Fibroblast of peridontal ligament (primary cell): ENCODE measurements around the gene THRB.

Experiments
- DNase-seq: peaks from one replicate; pipeline ENCODE4 v3.0.0-alpha.2; 2010; ENCODE audit errors: extremely low read depth

Gene THRB

DNA sequence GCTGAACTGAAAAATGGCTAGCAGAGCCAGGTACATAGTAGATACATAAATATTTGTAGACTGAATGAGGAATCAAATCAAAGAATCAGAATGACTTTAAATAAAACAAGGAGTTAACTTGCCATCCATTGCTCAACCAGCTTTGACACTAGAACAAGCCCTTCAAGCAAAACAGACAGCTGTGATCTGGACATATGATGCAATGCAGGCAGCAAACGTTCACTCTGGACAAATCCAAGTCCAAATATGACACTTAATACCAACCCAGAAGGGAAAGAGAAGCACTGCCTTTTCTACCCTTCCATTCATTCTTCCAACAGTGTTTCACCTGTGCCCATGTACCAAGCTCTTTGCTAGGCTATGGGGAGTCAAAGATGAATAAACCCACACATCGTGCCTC lies 4.5 kb downstream of the THRB start:
- DNase-seq: no peak

DNA sequence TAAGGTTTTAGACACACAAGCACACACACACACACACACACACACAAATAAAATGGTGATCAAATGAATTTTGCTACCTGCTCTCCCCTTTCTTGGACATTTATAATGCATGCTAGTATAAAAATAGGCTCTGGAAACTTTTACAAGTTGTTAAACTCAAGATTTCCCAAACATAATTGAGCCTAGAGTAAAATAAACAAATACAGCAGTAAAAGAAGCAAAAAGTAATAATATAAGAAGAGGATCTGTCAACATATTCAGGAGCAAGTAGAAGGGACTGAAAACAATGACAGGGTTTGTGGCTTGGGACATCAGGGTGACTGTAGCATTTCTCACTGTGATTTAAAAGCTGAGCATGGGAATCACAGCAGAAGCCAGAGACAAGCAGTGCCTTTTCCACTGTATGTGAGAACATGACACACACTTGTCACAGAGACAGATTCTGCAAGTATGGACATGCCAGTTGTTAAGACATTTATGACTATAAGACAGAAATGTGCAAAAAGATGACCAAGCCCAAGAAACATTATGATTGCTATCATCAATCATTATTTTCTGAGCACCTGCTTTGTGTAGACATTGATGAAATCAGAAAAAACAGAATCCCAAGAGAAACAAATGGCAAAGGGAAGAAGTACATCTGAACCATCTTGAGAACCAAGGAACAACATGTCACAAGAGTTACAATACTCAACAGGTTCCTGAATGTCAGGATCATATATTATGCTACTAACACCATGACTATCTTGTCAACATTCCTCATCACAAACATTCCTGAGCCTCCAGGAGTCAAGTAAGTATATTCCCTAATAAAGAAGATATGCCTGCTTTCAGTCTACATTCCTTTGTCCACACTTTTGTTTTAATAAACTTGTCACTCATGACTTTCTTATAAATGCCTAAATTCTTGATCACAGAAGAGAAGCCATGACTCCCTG lies 7.1 kb downstream of the THRB start:
- DNase-seq: no peak

DNA sequence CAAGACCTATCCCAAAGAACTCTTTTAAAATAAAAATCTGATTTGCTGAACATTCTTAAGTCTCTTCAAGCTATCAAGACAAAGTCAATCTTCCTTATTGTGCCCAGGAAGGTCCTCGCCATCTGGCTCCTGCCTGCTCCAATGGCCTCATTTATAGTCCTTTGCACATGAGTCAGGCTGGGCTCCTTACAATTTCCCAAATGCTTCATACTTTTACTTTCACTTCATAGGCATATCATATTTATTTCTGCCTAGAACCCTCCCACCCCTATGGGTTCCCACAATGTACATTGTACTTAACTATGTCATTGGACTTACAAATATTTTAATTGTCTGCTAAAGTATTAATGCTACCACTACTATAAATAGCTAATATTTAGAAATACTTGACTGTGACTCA lies 9.1 kb downstream of the THRB start:
- no peak for DNase-seq

DNA sequence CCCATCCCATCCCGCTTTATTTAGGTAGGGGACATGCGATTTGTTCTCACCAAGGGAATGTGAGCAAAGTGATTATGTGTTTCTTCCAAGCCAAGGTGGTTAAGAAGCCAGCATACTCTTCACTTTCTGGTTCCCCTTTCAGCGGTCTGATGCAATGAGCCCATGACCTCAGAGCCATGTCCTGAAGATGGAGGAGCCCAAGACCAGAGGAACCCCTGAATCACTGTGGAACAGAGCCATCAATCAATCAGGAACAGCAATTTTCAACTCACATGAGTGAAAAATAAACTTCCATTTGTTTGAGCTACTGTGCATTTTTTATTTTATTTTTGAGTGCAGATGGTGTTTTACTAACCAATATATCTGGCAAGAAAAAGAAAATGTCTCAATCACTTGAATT lies 10.8 kb downstream of the THRB start:
- DNase-seq: no peak

DNA sequence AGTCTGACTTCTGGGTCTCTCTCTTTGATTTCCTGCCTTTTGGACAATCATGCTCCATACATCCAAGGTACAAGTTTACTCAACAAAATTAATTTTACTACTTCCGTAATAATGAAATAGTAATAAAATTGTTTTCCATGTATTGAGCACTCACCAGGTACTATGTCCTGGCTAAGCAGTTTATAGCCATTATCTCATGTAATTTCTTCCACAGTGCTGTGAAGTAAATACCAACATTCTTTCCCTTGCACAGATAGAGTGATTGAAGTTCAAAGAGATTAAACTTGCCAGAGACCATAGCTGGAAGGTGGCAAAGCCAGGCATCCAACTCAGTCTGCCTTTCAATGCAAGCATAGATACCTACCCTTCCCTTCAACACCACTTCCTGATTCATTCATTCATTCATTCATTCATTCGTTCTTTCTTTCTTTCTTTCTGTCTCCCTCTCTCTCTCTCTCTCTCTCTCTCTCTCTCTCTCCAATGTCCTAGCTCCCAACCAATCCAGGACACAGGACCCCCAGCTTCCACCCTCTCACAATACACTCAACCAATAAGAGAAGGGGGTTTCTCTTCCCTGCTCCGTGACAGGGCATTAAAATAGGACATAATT lies 12.4 kb downstream of the THRB start:
- no peak for DNase-seq

DNA sequence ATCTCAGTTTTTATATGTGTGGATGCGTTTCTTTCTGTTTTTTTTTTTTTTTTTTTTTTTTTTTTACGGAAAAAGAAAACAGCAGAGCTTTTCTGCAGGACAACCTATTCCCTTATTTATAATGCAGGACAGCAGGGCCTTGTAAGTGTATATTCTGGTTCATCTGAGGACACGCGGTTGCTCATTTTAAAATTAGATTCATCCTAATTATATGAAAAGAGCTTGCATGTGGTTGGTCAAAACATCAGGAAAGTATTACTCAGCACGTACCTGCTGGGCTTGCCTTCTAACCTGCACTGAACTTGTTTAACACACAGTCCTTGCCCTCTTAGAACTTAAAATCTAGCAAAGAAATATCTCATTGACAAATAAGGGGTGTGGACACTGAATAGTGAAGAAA lies 13.5 kb downstream of the THRB start:
- no peak for DNase-seq

DNA sequence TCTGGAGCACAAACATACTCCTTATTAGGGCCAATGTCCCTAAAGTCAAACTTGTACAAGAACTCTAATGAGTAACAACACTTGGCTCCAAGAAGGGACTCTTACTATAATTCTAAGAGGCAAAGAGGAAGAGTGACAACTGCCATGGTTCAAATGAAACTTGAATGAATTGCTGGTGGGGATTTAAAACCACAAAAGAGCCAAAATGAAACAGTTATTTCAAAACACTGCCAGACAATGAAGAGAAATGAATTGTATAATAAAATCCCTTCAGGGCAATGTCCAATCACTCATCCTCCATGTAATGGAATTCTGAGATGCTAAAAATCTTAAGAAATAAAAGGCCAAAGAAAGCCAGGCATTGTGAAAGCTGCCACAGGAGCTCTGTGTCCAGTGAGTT lies 14.2 kb downstream of the THRB start:
- DNase-seq: no peak

DNA sequence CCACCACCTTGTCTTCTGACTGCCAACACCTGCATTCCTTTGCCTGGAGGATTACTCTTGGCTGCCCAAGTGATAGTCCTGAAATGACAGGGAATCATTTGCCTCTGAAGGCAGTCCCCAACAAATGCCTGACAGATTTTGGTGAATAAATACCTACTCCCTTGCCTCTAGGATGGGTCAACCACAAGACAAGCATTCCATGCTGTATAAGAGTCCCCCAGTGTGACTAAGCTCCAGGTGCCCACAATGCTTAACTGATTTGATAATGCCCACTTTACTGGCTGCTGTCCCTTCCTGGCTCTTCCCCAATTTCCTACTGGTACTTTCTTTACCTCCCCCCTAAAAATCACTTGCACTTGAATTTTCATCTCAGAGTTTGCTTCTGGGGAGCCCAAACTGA lies 14.8 kb downstream of the THRB start:
- DNase-seq: no peak

DNA sequence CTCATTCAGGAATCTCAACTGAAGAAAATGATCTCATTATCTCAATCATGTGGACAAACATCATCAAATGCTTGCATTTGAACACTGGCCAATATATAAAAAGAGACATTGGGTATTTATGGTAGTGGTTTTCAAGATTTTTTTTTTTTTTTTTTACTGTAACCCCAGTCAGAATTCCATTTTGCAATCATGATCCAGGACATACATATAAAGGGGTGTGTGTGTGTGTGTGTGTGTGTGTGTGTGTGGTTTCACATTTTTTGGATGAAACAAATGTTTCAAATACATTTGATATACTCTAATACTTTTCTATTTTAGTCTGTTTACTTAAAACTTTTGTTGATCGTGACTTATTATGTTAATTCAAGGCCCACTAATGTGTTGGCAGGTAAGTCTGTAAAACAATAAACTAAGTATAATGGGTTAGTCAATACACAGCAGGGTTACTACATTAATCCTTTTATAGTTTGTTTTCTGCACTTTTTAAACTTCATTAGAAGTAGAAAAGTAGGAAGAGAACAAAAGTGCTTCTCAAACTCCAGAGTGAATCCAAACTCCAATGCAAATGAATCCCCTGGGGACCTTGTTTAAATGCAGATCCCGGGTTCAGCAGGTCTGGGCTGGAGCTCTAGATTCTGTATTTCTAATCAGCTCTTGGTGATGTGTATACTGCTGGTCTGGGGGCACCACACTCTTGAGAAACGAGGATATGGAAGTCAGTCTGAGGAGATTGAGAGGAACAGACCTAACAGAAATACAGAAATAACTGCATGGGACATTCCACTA lies 17.6 kb downstream of the THRB start:
- no peak for DNase-seq

DNA sequence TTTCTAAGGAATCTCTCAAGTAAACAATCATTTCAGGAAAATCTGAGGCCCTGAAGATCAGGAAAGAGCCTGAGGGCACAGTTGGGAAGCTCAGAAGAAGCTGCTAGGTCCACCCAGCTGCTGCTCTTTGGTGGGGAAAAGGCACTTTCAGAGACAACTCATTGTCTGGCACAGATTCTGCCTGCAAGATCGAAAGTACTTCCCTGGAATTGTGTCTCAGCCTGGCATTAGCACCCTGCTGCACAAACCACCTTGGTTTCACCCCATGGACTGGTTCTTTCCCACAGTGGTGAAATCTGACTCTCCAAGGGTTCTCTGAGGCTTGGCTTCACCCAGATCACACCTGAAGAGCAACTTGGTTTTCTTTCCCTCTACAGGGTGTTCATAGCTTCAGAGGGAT lies 18.7 kb downstream of the THRB start:
- no peak for DNase-seq

DNA sequence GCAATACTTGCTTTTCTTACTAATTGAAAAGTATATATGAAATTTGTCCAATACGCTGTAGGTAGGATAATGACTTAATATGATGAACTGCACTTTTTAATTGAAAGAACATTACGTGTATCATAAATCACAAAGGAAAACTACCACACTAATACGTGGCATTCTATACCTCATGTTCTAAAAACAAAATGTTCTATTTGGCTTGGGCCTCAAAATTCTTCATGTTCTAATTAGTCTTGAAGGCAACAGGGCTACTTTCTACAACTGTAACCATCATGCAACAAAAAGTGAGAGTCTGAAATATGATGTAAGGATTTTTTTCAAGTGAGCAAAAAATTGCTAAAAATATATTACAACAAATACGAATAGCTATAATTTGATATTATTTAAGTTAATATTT lies 19.8 kb downstream of the THRB start:
- DNase-seq: no peak

DNA sequence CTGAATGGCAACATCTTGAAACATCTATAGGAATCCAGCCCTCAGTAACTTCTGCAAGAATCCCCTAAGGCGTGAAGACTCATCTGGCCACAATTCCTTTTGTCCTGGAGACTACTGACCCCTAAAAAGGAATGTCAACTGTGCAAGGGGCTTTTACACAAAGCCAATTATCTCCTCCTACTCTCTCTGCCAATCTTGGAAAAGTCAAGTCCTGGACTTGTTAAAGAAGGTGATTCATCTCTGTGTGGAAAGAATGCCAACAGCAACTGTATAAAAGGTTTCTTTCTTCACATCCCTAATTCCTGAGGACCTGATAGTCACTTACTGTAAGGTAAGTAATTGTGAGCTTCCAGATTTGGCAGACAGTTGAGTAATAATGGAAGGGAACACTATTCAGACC lies 22.3 kb downstream of the THRB start:
- no peak for DNase-seq

DNA sequence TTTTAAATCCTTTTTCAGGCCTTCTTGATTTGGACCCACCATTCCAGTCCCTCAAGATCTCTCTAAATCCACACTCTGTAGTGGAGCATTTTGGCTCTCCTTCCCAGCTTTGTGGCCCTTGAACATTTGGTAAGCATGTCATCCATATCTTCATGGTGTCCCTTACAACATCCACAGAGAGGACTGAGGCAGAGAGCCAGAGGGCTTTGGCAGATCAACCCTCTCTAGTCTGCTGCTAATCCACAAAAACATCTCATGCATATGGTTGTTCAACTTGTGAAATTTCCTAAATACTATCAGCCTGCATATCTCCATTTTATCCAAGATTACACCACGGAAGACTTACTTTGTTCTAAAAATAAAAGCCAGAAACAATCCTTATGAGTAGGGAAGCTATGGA lies 23.2 kb downstream of the THRB start:
- DNase-seq: no peak

DNA sequence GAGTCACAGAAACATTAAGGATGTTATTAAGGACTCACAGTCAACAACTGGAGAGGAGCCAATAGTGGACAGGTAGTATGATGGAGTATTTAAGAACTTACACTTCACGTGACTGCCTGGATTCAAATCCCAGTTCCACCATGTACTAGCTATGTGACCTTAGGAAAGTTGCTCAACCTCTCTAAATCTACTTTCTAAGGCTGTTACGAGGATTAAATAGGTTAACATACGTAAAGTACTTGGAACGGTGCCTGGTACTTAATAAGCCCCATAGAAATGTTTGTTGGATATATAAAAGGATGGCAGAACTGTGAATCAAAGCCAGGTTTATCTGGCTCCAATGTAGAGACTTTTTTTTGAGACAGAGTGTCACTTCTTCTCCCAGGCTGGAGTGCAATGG lies 24.4 kb downstream of the THRB start:
- no peak for DNase-seq

DNA sequence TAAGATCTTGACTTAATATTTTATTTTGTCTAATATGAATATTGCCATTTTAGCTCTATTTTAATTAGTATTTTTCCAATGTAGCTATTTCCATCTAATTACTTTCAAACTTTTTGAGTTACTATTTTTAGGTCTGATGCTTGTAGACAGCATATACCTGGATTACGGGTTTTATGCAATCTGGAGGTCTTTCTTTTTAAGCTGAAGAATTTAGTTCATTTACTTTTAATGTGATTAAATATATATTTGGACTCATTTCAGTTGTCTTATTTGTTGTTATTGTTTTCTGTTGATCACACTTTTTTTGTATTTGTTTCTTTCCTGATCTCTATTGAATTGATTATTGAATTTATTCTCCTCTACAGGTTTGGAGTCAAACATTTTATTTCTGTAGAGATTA lies 30.3 kb downstream of the THRB start:
- DNase-seq: no peak

DNA sequence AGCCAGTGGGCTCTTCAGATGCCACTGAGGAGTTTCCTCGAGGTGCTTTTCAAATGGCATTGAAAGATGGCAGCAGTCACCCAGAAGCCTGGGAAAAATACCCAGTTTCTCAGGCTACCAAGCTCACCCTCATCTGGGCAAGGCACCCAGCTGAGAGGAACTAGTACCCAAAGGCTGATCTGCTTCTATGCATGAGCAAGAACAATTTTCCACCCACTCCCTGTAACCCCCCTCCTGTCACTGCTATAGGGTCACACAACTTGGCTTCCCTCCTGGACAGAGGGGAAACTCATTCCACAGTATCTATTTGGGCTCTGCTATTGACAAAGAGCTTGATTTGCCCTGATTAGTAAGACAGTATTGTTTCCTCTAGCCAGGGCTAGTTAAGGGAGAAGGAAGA lies 31.9 kb downstream of the THRB start:
- DNase-seq: no peak

DNA sequence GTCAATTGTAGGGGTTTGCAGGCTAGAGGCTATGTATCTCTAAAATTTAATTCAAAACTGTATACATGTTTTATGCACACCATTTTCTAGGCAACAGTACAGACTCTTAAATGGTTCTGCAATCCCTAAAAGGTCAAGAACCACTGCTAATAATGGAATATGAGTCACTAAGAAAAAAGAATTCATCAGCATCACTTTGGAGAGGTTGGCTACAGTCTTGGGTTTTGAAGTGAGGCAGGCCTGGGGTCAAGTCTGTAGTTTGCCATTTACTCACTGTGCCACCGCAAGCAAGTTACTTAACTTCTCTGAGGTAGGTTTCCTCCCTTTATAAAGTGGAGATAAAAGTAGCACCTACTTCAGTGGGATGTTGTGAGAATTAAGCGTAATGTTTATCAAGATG lies 33.7 kb downstream of the THRB start:
- DNase-seq: no peak

DNA sequence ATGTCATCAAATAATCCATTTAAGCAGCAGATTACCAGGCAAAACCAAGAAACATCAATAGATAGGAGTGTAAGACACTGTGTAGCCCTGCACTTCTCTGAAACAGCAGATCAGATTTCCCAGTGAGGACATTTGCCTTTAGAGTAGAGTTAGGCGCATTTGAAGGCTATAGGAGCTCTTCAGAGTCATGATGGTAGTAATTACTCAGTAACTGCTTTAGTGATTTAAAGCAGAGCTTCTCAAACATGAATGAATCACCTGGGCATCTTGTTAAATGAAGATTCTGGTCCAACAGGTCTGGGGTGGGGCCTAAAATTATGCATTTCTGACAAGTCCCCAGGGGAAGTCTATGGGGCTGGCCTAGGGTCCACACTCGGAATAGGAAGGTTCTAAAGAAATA lies 36.9 kb downstream of the THRB start:
- DNase-seq: no peak

DNA sequence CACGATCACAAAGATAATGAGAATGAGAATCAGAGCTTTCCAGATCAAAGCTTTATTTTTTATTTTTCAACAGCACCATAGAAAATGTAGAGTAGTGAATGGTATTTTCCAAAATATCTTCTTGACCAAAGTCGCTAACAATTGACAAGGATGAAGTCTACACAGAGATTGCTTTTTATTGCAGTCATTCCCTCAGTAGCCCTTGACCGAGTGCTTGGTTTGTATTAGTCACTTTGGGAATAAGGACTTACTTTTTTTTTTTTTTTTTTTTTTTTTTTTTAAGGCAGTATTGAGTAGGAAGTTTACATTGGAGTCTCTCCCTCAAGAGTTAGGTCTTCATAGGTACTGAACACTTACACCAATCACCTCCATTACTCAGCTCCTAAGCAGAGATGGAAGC lies 39.8 kb downstream of the THRB start:
- DNase-seq: no peak

DNA sequence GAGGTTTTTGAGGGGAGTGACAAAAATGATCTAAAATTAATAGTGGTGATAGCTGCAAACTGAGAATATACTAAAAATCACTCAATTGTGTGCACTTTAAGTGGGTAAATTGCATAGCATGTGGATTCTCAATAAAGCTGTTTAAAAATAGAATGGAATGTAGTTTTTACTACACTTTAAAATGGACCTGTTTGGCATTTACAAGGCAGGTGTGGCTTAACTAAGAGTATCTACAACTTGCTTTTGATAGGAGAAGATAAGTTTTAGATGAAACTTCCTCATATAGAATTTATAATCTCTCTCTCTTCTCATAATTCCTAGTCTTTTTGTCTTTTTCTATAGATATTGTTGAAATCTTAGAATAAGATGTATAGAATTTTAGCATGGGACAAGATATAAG lies 40.3 kb downstream of the THRB start:
- DNase-seq: no peak

DNA sequence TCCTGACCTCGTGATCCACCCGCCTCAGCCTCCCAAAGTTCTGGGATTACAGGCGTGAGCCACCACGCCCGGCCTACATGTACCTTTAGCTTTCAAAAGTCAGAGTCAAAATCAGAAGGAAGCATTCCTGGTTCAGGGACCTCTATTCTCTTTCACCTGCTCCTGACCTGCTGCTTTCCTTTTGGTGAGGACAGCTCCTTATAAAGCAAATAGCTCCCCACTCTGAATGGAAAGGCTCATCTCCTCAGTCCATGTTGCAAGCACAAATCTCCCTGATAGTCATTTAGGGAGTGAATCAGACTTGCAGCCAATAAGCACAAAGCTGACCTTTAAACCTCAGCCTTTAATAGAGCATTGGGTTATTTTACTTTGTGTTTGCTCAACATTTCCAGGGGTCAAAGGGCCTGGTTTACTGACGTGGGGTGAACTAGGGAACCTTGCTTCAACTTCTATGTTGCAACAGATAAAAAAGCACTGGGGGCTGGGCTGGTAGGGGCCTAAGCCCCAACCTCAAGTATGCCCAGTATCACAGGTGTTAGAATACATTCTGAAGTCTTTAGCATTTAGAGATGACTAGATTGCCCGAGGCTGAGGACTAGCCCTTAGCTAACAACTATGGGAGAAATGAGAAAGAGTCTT lies 43.1 kb downstream of the THRB start:
- DNase-seq: no peak

DNA sequence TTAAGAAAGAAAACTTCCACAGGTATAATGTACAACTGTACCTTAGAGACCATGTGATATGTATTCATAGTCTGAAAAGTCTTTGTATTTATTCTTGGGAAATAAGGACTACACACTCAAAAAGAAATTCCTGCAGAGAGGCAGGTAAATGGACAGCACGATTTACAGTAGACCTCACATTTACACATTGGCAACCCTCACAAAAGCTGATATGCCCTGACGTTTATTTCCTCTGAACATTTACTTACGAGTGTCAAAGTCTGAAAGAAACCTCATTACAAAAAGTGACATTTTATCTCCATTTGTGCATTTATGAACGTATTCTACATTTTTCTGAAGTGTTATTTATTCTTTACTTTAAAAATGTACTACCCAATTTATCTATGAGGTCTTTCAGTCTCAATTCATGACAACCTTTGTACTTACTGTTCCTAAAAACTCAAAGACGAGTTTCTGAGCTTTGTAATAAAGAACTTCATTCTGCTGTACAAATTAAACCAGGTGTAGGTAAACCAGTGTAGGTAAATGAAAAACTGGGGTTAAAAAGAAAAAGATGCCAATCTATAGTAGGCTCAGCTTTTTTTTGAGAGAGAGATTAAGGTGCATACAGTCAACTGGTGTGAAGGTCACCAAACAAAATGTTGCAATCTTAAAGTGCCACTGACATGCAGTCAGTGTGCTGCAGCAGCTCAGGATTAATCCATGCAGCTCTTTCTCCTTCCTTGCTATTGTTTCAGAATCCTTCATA lies 44.3 kb downstream of the THRB start:
- no peak for DNase-seq
